ENCODE measurements around the gene ATP6V1F. TPM values are rescaled to one million over a fixed set of nuclear protein-coding genes. Genes with fewer than 3 reads are reported as not detected.

The ATP6V1F gene
- total and polyA plus RNA-seq, 12 donors = 96.7 to 189 (median 125) TPM

- ATAC-seq (peak in 5 of 8 donors; percentile 16 to 60 (median 25)), DNase-seq (no peak)
- no peak overlapping the region for H3K27ac ChIP-seq
- WGBS, 2 donors = 39 to 42% methylated on average over 8 of the region's 8 CpGs
- peaks cover 0 to 3% (median 2%) of the 10 kb centered on the region in 9 donors for H3K4me1 ChIP-seq
- peaks cover 0 to 5% (median 0%) of the 10 kb centered on the region in 11 donors for H3K9me3 ChIP-seq
- intact Hi-C loops (cut with DNase I) = loop anchor here in 9 of 10 donors (1.0 to 10.0 kb wide), 5 partner anchors 186 to 310 kb away; no protein-coding TSS in a partner anchor
- H3K27me3 ChIP-seq = peaks cover 0 to 50% (median 31%) of the 10 kb centered on the region in 7 donors
- no peaks in the 10 kb centered on the region for H3K36me3 ChIP-seq
- no peak overlapping the region for H3K4me3 ChIP-seq
- peak; percentile 5 to 67 (median 58) for TF ChIP-seq CTCF (IDR thresholded peaks at IDR 0.05)
Measured at GRCh38 chr7:128904381-128905197, 41.9 kb downstream of the ATP6V1F start.

- 87% methylated on average over 5 of the region's 5 CpGs for WGBS, 2 donors
- TF ChIP-seq CTCF (IDR thresholded peaks at IDR 0.05) = no peak
- no peaks in the 10 kb centered on the region for H3K36me3 ChIP-seq
- peaks cover 0 to 17% (median 11%) of the 10 kb centered on the region in 9 donors for H3K4me1 ChIP-seq
- intact Hi-C loops (cut with DNase I) = loop anchor here in 5 of 10 donors (2.0 to 10.0 kb wide), 4 partner anchors 183 to 309 kb away; no protein-coding TSS in a partner anchor
- no peak overlapping the region for H3K4me3 ChIP-seq
- H3K9me3 ChIP-seq = no peaks in the 10 kb centered on the region
- H3K27me3 ChIP-seq = peaks cover 0 to 63% (median 44%) of the 10 kb centered on the region in 7 donors
- DNase-seq (no peak), ATAC-seq (no peak)
- no peak overlapping the region for H3K27ac ChIP-seq
Measured at GRCh38 chr7:128906001-128906765, 43.5 kb downstream of the ATP6V1F start.

GRCh38 chr7:128906766-128907559, 44.3 kb downstream of the ATP6V1F start:
- peaks cover 0 to 22% (median 11%) of the 10 kb centered on the region in 9 donors for H3K4me1 ChIP-seq
- intact Hi-C loops (cut with DNase I) = loop anchor here in 5 of 10 donors (2.0 to 10.0 kb wide), 4 partner anchors 182 to 308 kb away; no protein-coding TSS in a partner anchor
- ATAC-seq (no peak), DNase-seq (no peak)
- H3K27ac ChIP-seq = no peak overlapping the region
- TF ChIP-seq CTCF (IDR thresholded peaks at IDR 0.05) = no peak
- peaks cover 0 to 65% (median 52%) of the 10 kb centered on the region in 7 donors for H3K27me3 ChIP-seq
- H3K9me3 ChIP-seq = no peaks in the 10 kb centered on the region
- WGBS, 2 donors = 87 to 88% methylated on average over 19 of the region's 19 CpGs
- no peaks in the 10 kb centered on the region for H3K36me3 ChIP-seq
- no peak overlapping the region for H3K4me3 ChIP-seq

Data from heart right ventricle (tissue), 16 donors.